ENCODE measurements around the gene METAP1. TPM values are rescaled to one million over a fixed set of nuclear protein-coding genes. Genes with fewer than 3 reads are reported as not detected.
"Not testable (repeated sequence)": the region's sequence is repeated elsewhere in the genome, so short reads cannot be mapped to it uniquely, and the experiment has no call there.

The METAP1 gene
- total RNA-seq, 4 donors from 2014 or later, result 37.9 to 87.6 (median 45.9) TPM

DNA sequence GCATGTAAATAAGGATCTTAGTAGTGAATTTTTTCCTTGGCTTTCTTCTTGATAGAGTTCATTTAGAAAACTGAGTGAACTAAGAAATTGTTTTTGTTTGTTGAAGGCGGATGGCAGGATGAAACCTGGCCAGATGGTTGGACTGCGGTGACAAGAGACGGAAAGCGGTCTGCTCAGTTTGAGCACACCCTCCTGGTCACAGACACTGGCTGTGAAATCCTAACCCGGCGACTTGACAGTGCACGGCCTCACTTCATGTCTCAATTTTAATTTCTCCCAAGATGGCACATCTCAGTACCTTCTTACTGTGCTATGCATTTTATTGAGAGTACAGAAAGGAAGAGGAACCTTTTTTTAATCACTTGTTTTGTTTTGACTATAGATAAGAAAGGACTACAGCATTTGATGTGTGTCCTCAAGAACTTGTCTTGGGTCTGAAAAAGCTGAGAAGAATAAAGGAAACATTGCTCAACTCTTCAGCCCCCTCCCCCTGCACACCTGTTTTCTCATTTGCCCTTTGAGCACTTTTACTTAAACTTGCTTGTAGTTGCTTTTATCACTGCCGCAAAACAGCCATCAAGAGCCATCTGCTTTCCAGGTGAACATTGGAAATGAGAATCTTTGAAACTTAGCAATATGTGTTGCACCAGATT lies 65.7 kb downstream of the METAP1 start:
- WGBS, 2 donors (ENCODE audit: low coverage in 1 of 2), result 86 to 93% methylated on average over 8 of the region's 8 CpGs
- Histone ChIP-seq H3K36me3 (peaks cover 0 to 47% of the 10 kb centered on the region in 2 donors), H3K4me1 (peaks cover 0 to 2% (median 2%) of the 10 kb centered on the region in 3 donors), H3K4me3 (no peak overlapping the region), H3K9me3 (no peaks in the 10 kb centered on the region), H3K27me3 (no peaks in the 10 kb centered on the region), H3K27ac (peak overlapping the region; percentile 60 to 79 (median 66))
- no peak for ATAC-seq
- no peak for TF ChIP-seq POLR2AphosphoS5 (IDR thresholded peaks at IDR 0.05)
- TF ChIP-seq, protein P1, sequence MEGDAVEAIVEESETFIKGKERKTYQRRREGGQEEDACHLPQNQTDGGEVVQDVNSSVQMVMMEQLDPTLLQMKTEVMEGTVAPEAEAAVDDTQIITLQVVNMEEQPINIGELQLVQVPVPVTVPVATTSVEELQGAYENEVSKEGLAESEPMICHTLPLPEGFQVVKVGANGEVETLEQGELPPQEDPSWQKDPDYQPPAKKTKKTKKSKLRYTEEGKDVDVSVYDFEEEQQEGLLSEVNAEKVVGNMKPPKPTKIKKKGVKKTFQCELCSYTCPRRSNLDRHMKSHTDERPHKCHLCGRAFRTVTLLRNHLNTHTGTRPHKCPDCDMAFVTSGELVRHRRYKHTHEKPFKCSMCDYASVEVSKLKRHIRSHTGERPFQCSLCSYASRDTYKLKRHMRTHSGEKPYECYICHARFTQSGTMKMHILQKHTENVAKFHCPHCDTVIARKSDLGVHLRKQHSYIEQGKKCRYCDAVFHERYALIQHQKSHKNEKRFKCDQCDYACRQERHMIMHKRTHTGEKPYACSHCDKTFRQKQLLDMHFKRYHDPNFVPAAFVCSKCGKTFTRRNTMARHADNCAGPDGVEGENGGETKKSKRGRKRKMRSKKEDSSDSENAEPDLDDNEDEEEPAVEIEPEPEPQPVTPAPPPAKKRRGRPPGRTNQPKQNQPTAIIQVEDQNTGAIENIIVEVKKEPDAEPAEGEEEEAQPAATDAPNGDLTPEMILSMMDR (IDR thresholded peaks at IDR 0.05), result no peak
- no peak for TF ChIP-seq EP300 (IDR thresholded peaks at IDR 0.05)
- no peak for TF ChIP-seq POLR2A (IDR thresholded peaks at IDR 0.05)

DNA sequence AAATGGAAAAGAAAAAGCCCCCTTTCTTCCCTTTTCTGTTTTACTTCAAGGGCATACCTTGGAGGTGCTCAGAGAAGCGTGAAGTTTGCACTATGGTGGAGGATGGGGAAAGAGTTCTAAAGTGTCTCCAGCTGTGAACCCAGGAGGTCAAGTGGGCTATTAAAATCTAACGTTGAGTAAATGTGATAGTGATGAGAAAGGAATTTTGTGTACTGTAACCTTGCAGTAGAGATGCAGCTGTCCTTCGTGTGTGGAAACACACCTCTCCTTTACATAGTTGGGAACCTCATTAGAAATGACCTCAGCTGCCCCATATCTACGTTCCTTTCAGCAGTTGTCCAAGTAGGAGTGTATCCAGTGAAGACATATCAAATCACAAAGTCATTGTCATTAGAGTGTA lies 66.6 kb downstream of the METAP1 start:
- Histone ChIP-seq H3K36me3 (peaks cover 0 to 46% of the 10 kb centered on the region in 2 donors), H3K4me3 (no peak overlapping the region), H3K27ac (no peak overlapping the region), H3K9me3 (no peaks in the 10 kb centered on the region), H3K4me1 (peaks cover 0 to 2% (median 0%) of the 10 kb centered on the region in 3 donors), H3K27me3 (no peaks in the 10 kb centered on the region)
- WGBS, 2 donors (ENCODE audit: low coverage in 1 of 2), result 59 to 67% methylated on average over 4 of the region's 4 CpGs
- TF ChIP-seq, protein P1 (IDR thresholded peaks at IDR 0.05), result no peak
- no peak for TF ChIP-seq POLR2AphosphoS5 (IDR thresholded peaks at IDR 0.05)
- TF ChIP-seq POLR2A (IDR thresholded peaks at IDR 0.05), result no peak
- TF ChIP-seq EP300 (IDR thresholded peaks at IDR 0.05), result no peak
- no peak for ATAC-seq

DNA sequence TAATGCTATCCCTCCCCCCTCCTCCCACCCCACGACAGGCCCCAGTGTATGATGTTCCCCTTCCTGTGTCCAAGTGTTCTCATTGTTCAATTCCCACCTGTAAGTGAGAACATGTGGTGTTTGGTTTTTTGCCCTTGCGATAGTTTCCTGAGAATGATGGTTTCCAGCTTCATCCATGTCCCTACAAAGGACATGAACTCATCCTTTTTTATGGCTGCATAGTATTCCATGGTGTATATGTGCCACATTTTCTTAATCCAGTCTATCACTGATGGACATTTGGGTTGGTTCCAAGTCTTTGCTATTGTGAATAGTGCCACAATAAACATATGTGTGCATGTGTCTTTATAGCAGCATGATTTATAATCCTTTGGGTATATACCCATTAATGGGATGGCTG lies 70.0 kb downstream of the METAP1 start:
- H3K9me3 ChIP-seq, ATAC-seq, H3K27ac ChIP-seq, H3K4me1 ChIP-seq, H3K4me3 ChIP-seq, H3K27me3 ChIP-seq: not testable (repeated sequence)
- WGBS, 2 donors (ENCODE audit: low coverage in 1 of 2), result 100% methylated on average over 1 of the region's 2 CpGs; no CpG with 5 or more reads in 1 of the 2 donors
- peaks cover 0 to 57% of the 10 kb centered on the region in 2 donors for H3K36me3 ChIP-seq

DNA sequence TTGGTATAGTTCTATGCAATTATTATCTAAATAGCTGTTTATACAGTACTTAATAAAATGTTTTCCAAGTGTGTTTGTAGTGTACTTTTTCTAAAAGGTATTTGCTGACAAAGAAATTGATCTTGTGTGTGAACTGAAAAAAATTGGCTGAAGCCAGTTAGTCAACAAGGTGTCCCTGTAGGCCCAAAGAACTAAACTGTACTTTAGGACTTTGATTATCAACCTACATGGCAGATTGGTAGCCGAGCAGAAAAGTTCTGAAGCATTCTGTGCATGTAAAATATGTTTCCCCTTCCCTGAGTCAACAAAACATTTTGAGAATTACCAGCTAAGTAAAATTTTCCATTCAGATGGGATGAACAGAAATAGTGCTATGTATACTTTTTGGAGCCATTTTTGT lies 72.1 kb downstream of the METAP1 start:
- Histone ChIP-seq H3K9me3 (no peaks in the 10 kb centered on the region), H3K4me3 (no peak overlapping the region), H3K27me3 (no peaks in the 10 kb centered on the region), H3K36me3 (peaks cover 0 to 59% of the 10 kb centered on the region in 2 donors), H3K27ac (no peak overlapping the region), H3K4me1 (peaks cover 0 to 23% (median 8%) of the 10 kb centered on the region in 3 donors)
- no peak for ATAC-seq
- WGBS, 2 donors (ENCODE audit: low coverage in 1 of 2), result 75 to 100% methylated on average over 1 of the region's 1 CpG
- no peak for TF ChIP-seq POLR2A (IDR thresholded peaks at IDR 0.05)
- no peak for TF ChIP-seq POLR2AphosphoS5 (IDR thresholded peaks at IDR 0.05)
- TF ChIP-seq, protein P1 (IDR thresholded peaks at IDR 0.05), result no peak
- no peak for TF ChIP-seq EP300 (IDR thresholded peaks at IDR 0.05)

DNA sequence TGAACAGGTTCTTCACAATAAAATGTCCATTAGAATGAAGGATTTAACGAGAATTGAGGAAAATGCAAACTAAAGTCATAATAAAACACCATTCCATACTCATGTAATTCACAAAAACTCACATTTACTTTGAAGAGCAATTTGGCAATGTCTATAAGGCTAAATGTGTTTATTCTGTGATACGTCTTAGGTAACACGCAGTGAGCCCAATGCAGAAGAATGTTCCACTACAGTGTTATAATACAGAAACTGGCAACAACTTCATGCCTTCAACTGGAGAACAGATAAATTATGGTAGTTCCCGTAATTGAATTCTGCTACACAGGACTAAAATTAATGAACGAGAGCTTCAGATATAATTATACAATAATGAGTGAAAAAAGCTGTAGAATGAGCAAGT lies 75.6 kb downstream of the METAP1 start:
- peaks cover 0 to 31% (median 8%) of the 10 kb centered on the region in 3 donors for H3K4me1 ChIP-seq
- H3K27me3 ChIP-seq, result no peaks in the 10 kb centered on the region
- H3K36me3 ChIP-seq, result peaks cover 7 to 87% of the 10 kb centered on the region in 2 donors
- H3K27ac ChIP-seq, result peak overlapping the region; percentile 65 to 76 (median 75)
- no peaks in the 10 kb centered on the region for H3K9me3 ChIP-seq
- TF ChIP-seq EP300 (IDR thresholded peaks at IDR 0.05), result no peak
- TF ChIP-seq POLR2AphosphoS5 (IDR thresholded peaks at IDR 0.05), result peak; percentile 91
- 41 to 44% methylated on average over 4 to 5 of the region's 5 CpGs for WGBS, 2 donors (ENCODE audit: low coverage in 1 of 2)
- no peak overlapping the region for H3K4me3 ChIP-seq
- peak; percentile 74 for ATAC-seq

DNA sequence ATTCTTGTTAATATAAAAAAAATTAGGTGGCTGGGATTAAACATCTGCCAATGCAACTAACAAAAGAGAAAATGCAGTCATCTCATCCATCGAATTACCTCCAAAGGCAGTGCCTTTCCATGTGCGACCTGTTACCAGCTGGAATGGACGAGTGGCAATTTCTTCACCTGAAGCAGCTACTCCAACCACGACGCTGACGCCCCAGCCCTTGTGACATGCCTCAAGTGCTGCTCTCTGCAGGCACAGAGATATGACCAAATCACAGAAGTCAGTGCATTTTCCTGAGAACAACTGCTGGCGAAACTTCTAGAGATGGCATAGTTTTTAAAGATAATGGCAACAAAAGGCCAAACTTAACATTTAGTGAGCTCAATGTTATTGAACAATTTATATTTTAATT lies 79.3 kb downstream of the METAP1 start:
- TF ChIP-seq EP300 (IDR thresholded peaks at IDR 0.05) (no peak), POLR2A (IDR thresholded peaks at IDR 0.05) (no peak), POLR2AphosphoS5 (IDR thresholded peaks at IDR 0.05) (no peak)
- TF ChIP-seq, protein P1 (IDR thresholded peaks at IDR 0.05), result no peak
- no peak for ATAC-seq
- H3K9me3 ChIP-seq, result no peaks in the 10 kb centered on the region
- WGBS, 2 donors (ENCODE audit: low coverage in 1 of 2), result 88 to 89% methylated on average over 5 to 7 of the region's 7 CpGs
- H3K4me3 ChIP-seq, result no peak overlapping the region
- H3K27me3 ChIP-seq, result no peaks in the 10 kb centered on the region
- H3K27ac ChIP-seq, result no peak overlapping the region
- H3K4me1 ChIP-seq, result peaks cover 0 to 51% (median 8%) of the 10 kb centered on the region in 3 donors
- H3K36me3 ChIP-seq, result peaks cover 7 to 96% of the 10 kb centered on the region in 2 donors

Measured in gastroesophageal sphincter (tissue), 4 donors.